Gastrocnemius medialis (tissue), 4 donors: ENCODE results near the gene ENTR1. TPM values are rescaled to one million over a fixed set of nuclear protein-coding genes. Genes with fewer than 3 reads are reported as not detected.

ENCODE experiments used
- ATAC-seq, 2 donors: fragments of 150-250 bp; one replicate each; pipeline ENCODE4 v1.9.1; 2016
- DNase-seq, 2 donors: peaks; one replicate each; pipeline ENCODE4 v3.0.0-alpha.2; 2019
- H3K27ac ChIP-seq, 4 donors: fragments of 200-600 bp; sonication (generic); 1 replicate in 1 of 4; 2 replicates in 3 of 4; pipeline ENCODE4 v1.5.1; 2016 to 2018; ENCODE audit warnings: mild to moderate bottlenecking in 2 of 4, moderate library complexity in 1 of 4
- H3K27me3 ChIP-seq, 3 donors: fragments of 200-600 bp; sonication (generic) in 2 of 3; 1 replicate in 1 of 3; 2 replicates in 2 of 3; pipeline versions ENCODE4 v1.5.1 to v1.6.0; 2016 to 2019; ENCODE audit warnings: mild to moderate bottlenecking in 1 of 3, moderate library complexity in 1 of 3
- H3K36me3 ChIP-seq, 2 donors: fragments of 200-600 bp; sonication (generic) in 1 of 2; one replicate each; pipeline ENCODE4 v1.5.1; 2017 to 2018
- H3K4me1 ChIP-seq, 2 donors: fragments of 200-600 bp; sonication (generic) in 1 of 2; one replicate each; pipeline ENCODE4 v1.5.1; 2016 to 2017; ENCODE audit warnings: mild to moderate bottlenecking in 2 of 2
- H3K4me3 ChIP-seq, 4 donors: fragments of 200-600 bp; sonication (generic) in 3 of 4; 1 replicate in 1 of 4; 2 replicates in 3 of 4; pipeline ENCODE4 v1.5.1; 2016 to 2019; ENCODE audit warnings: mild to moderate bottlenecking in 2 of 4
- H3K9me3 ChIP-seq, 3 donors: fragments of 200-600 bp; sonication (generic) in 2 of 3; 1 replicate in 1 of 3; 2 replicates in 2 of 3; pipeline ENCODE4 v1.5.1; 2016 to 2019
- POLR2A ChIP-seq, 2 donors: fragments of 450-650 bp; IDR thresholded peaks; one replicate each; pipeline ENCODE4 v1.6.1; 2017; ENCODE audit warnings: antibody characterized with exemption in 2 of 2, mild to moderate bottlenecking in 2 of 2, moderate library complexity in 2 of 2
- in situ Hi-C, 4 donors: fragments of 200-750 bp; cut with MboI; loops; one replicate each; pipeline versions ENCODE4 v1.15.0 to v1.8.0; 2017; ENCODE audit warnings: low sequenced_read_pairs in 4 of 4
- intact Hi-C: fragments of 100-400 bp; cut with DNase I; formaldehyde crosslinking; loops from one replicate; pipeline ENCODE4 v1.15.1; 2023; ENCODE audit warnings: low total_unique reads
- total RNA-seq, 4 donors: library from RNA; depleted of rRNA; stranded (reverse); fragments of >200 nt; gene quantifications; one replicate each; pipeline versions ENCODE4 v1.1.0 to v1.2.3, GENCODE V29; 2016
- TF ChIP-seq, protein P1 (sequence below), 5 experiments: fragments of 450-650 bp in 3 of 5; fragments of 200-600 bp in 2 of 5; sonication (generic) in 2 of 5; IDR thresholded peaks in 4 of 5; conservative IDR thresholded peaks in 1 of 5; 1 replicate in 4 of 5; 2 replicates in 1 of 5; pipeline ENCODE4 v1.5.1; 2016 to 2019; ENCODE audit warnings: antibody characterized with exemption in 5 of 5, mild to moderate bottlenecking in 3 of 5, moderate library complexity in 3 of 5

ENTR1 gene
- total RNA-seq, 4 donors from 2014 or later: 23.2 to 43.5 (median 36.5) TPM

DNA sequence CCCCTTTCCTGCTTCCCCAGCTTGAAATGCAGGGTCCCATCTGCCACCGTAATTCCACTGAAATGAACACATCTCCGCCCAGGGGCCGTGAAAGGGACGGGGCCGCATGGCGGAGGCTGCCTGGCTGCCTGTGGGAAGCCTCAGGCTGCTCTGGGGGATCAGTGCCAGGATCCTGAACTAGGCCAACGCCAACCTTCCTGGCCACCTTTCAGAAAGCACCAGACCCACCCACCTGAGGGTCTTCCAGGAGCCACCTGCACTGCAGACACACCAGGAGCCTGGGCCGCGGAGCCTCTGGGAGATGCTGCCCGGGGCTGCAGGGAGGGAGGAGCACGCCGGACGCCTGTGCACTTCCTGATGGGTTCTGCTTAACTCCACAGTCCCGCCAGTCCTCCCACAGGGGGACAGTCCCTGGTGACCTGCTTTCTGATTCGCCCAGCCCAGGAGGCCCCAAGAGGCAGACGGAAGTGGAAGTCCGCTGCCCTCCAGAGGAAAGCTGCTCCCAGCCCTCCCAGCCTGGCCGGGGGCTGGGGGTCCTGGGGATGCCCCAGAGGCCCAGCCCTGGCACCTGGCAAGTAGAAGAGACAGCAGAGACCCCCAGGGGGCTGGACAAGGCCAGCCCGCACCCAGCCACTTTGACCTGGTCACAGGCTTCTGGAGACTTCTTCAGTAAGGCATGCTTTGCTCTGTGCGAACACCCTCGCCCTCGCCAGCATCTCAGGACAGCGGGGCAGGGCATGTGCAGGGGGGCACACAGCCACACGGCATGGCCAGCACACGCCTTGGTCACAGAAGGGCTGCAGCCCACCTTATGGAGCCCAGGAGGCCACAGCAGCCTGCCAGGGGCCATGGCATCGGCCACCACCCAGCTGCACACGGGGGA is 36.9 kb downstream of the ENTR1 start, which contains the start of gene CARD9:
Gene CARD9, minus strand, starts transcription at position 370 of the 883 bp plus-strand sequence. CDS start 1,591 bp downstream, outside the sequence.
- in situ Hi-C loops (no loop called here), intact Hi-C loops (no loop called here)
- H3K27me3 ChIP-seq: peaks cover 0 to 5% (median 0%) of the 10 kb centered on the region in 3 donors
- H3K4me3 ChIP-seq: peak within 1 kb of the TSS in 2 of 4 donors; percentile 17 to 26
- no peaks in the 10 kb centered on the region for H3K4me1 ChIP-seq
- no peaks in the 10 kb centered on the region for H3K9me3 ChIP-seq
- H3K27ac ChIP-seq: no peak within 1 kb of the TSS
- ATAC-seq (no peak), DNase-seq (peak in 1 of 2 donors; percentile 13)
- H3K36me3 ChIP-seq: no peaks in the 10 kb centered on the region
- TF ChIP-seq POLR2A (IDR thresholded peaks at IDR 0.05): no peak
- TF ChIP-seq, protein P1, sequence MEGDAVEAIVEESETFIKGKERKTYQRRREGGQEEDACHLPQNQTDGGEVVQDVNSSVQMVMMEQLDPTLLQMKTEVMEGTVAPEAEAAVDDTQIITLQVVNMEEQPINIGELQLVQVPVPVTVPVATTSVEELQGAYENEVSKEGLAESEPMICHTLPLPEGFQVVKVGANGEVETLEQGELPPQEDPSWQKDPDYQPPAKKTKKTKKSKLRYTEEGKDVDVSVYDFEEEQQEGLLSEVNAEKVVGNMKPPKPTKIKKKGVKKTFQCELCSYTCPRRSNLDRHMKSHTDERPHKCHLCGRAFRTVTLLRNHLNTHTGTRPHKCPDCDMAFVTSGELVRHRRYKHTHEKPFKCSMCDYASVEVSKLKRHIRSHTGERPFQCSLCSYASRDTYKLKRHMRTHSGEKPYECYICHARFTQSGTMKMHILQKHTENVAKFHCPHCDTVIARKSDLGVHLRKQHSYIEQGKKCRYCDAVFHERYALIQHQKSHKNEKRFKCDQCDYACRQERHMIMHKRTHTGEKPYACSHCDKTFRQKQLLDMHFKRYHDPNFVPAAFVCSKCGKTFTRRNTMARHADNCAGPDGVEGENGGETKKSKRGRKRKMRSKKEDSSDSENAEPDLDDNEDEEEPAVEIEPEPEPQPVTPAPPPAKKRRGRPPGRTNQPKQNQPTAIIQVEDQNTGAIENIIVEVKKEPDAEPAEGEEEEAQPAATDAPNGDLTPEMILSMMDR (IDR thresholded peaks at IDR 0.05 in 4 of 5, conservative IDR thresholded peaks at IDR 0.05 in 1 of 5): no peak

- H3K9me3 ChIP-seq: no peaks in the 10 kb centered on the region
- in situ Hi-C loops (no loop called here), intact Hi-C loops (no loop called here)
- no peak overlapping the region for H3K27ac ChIP-seq
- DNase-seq: peak; percentile 31 to 42
- peak overlapping the region in 2 of 4 donors; percentile 17 to 26 for H3K4me3 ChIP-seq
- no peak for TF ChIP-seq POLR2A (IDR thresholded peaks at IDR 0.05)
- TF ChIP-seq, protein P1 (IDR thresholded peaks at IDR 0.05 in 4 of 5, conservative IDR thresholded peaks at IDR 0.05 in 1 of 5): no peak
- H3K27me3 ChIP-seq: peaks cover 0 to 5% (median 0%) of the 10 kb centered on the region in 3 donors
- H3K4me1 ChIP-seq: no peaks in the 10 kb centered on the region
- H3K36me3 ChIP-seq: no peaks in the 10 kb centered on the region
- ATAC-seq: peak in 1 of 2 donors; percentile 34
These were observed 37.7 kb downstream of the ENTR1 start for GRCh38 chr9:136372561-136373299.

- Histone ChIP-seq H3K4me3 (no peak overlapping the region), H3K9me3 (no peaks in the 10 kb centered on the region), H3K27ac (no peak overlapping the region), H3K4me1 (no peaks in the 10 kb centered on the region), H3K27me3 (peaks cover 0 to 5% (median 0%) of the 10 kb centered on the region in 3 donors), H3K36me3 (no peaks in the 10 kb centered on the region)
- in situ Hi-C loops (no loop called here), intact Hi-C loops (no loop called here)
- no peak for DNase-seq
- TF ChIP-seq POLR2A (IDR thresholded peaks at IDR 0.05): no peak
- TF ChIP-seq, protein P1 (IDR thresholded peaks at IDR 0.05 in 4 of 5, conservative IDR thresholded peaks at IDR 0.05 in 1 of 5): no peak
- ATAC-seq: no peak
These were observed 38.4 kb downstream of the ENTR1 start for GRCh38 chr9:136372006-136372405.

DNA sequence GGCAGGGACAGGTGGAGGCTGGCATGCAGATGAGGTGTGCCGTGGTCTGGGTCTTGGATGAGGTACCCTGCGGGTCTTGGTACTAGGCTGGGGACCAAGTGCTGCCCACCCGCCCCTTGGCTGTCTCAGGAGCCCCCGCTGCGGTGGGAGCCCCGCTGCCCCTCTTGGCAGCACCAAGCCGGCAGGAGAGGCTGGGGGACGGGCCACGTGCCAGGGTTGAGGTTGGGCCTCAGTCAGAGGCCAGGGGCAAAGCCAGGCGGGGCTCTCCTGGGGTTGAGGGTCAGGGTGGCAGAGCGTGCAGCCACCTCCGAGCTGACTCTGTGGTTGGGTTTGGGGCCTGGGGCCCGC is 38.9 kb downstream of the ENTR1 start:
- DNase-seq (no peak), ATAC-seq (no peak)
- H3K4me1 ChIP-seq: no peaks in the 10 kb centered on the region
- H3K4me3 ChIP-seq: no peak overlapping the region
- in situ Hi-C loops: no loop called here
- H3K27ac ChIP-seq: no peak overlapping the region
- no peak for TF ChIP-seq POLR2A (IDR thresholded peaks at IDR 0.05)
- TF ChIP-seq, protein P1 (IDR thresholded peaks at IDR 0.05 in 4 of 5, conservative IDR thresholded peaks at IDR 0.05 in 1 of 5): no peak
- H3K27me3 ChIP-seq: peaks cover 0 to 5% (median 0%) of the 10 kb centered on the region in 3 donors
- no peaks in the 10 kb centered on the region for H3K36me3 ChIP-seq
- H3K9me3 ChIP-seq: no peaks in the 10 kb centered on the region
- intact Hi-C loops: no loop called here
